C4-2B (cell line): ENCODE data around the gene CIAO2B.
A peak's percentile ranks its signal among the peaks of the same experiment; 100 is the strongest.
"Not testable (repeated sequence)": the region's sequence is repeated elsewhere in the genome, so short reads cannot be mapped to it uniquely, and the experiment has no call there.

Experiments
- H3K27ac ChIP-seq: fragments of 450-650 bp; 2 replicates; pipeline ENCODE4 v1.5.1; 2017
- ZFX ChIP-seq: fragments of 450-650 bp; IDR thresholded peaks from 2 replicates; pipeline ENCODE4 v1.6.1; 2017
- TF ChIP-seq, protein P1 (sequence below): fragments of 450-650 bp; conservative IDR thresholded peaks from 2 replicates; pipeline ENCODE4 v1.5.1; 2017; ENCODE audit warnings: mild to moderate bottlenecking

The CIAO2B gene

DNA sequence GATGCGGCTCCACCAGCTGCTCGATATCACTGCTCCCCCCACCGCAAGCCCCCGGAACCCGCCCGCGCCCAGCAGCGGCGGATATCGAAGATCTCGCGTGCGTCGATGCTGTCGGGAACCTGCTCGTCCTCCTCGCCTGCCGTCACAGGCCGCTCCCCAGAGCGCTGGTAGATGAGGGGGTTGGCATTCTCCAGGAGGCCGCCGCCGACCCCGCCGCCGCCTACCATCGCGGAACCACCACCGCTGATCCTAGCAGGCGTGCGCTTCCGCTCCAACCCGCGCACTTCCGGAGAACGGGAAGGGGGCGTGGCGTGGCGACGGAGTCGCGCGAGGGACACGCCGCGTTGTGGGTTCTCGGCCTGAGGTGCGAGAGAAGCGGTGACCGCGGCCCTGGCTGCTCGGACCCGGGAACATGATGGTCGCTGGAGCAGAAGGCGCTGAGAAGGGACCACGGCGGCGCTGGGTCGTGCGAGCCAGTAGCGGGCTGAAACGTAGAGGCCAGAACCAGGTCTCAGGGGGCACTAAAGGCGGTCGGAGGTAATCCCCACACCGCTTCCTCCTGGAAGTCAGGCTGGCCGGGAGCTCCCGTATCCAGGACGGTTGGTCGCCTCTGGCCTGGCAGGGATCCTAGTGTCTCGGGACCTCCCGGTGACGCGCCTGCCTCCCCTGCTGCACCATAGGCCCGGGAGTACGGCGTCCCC is at the start of gene CIAO2B:
Gene CIAO2B (minus strand): TSS at position 265 of the 701 bp plus-strand sequence. CDS start 38 bp downstream, at position 227.
- TF ChIP-seq, protein P1, sequence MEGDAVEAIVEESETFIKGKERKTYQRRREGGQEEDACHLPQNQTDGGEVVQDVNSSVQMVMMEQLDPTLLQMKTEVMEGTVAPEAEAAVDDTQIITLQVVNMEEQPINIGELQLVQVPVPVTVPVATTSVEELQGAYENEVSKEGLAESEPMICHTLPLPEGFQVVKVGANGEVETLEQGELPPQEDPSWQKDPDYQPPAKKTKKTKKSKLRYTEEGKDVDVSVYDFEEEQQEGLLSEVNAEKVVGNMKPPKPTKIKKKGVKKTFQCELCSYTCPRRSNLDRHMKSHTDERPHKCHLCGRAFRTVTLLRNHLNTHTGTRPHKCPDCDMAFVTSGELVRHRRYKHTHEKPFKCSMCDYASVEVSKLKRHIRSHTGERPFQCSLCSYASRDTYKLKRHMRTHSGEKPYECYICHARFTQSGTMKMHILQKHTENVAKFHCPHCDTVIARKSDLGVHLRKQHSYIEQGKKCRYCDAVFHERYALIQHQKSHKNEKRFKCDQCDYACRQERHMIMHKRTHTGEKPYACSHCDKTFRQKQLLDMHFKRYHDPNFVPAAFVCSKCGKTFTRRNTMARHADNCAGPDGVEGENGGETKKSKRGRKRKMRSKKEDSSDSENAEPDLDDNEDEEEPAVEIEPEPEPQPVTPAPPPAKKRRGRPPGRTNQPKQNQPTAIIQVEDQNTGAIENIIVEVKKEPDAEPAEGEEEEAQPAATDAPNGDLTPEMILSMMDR: no peak
- TF ChIP-seq ZFX: peak; percentile 80; the same call in 1 of the 2 replicates
- H3K27ac ChIP-seq: peak within 1 kb of the TSS; percentile 89

DNA sequence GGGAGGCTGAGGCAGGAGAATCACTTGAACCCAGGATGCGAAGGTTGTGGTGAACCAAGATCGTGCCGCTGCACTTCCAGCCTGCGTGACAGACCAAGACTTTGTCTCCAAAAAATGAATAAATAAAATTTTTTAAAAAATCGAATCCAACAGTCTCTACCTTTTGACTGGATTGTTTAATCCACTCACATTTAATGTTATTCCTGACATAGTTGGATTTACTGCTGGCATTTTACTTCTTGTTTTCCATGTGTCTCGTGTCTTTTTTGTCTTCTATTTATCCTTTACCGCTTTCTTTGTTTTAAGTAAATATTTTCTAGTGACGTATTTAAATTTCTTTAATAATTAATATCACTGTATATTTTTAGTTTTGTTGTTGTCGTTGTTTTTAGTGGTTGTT is 48.8 kb upstream of the CIAO2B start:
- no peak overlapping the region for H3K27ac ChIP-seq
- no peak for TF ChIP-seq ZFX
- TF ChIP-seq, protein P1: no peak

DNA sequence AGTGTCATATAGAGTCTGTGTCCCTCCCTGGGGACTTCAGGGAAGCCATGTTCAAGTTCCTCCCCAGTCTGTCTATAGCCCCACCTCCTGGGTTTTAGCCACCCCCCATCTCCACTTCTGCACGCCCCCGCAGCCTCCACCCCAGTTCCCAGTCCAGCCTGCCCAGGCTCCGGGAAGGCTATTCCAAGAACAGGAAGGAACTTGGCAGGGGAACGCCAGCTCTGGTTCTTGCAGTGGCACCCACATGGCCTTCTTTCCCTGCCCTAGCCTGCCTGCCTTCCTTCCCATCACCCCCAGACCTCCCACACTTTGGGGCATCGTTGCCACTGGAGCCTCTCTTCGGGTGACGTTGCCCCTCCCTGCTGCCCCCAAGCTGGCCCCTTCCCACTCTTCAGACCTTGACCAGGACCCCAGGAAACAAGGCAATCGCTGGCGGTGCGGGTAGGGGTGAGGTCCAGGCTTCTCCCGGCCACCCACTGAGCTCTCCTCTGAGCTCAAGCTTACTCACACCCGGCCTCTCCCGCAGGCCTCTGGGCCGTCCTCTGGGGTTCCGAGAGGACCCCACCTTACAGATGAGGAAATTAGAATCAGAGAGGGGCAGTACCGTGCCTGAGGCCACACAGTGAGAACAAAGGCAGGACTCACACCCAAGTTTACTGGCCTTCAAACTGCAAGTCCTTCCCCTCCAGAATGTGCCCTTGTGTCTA is 45.0 kb upstream of the CIAO2B start:
- H3K27ac ChIP-seq: no peak overlapping the region
- TF ChIP-seq, protein P1: no peak
- TF ChIP-seq ZFX: no peak

DNA sequence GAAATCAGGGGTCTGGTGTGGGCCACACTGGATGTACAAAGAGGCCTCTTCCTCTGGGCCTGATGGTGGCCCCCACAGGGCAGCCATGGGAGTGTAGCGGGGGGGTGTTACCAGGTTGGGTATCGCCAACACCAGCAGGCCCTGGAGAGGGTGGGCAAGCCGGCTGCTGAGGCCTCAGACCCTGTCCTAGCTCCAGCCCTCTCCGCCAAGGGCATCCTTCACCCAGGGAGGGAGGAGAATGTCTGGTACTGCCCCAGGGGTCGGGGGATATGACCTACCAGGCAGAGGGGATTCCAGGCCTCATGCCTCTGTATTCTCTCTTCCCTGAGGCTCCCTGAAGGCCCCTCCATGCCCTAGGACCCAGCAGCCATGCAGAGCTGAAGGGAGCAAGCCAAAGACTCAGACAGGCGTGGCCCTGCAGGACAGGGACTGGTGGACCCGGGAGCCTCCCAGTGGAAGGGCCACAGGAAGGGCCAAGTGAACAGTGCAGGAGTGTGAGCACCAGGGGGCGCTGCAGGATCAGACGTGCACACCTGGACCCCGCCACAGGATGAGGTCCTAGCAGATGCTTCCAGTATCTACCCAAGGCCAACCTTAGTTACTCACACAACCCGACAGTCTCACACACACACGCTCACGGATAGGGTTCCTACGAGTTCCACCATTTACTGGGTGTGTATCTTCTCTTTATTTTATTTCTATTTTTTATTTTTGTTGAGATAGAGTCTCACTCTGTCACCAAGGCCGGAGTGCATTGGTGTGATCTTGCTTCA is 43.3 kb upstream of the CIAO2B start:
- no peak for TF ChIP-seq ZFX
- TF ChIP-seq, protein P1: peak; percentile 93

DNA sequence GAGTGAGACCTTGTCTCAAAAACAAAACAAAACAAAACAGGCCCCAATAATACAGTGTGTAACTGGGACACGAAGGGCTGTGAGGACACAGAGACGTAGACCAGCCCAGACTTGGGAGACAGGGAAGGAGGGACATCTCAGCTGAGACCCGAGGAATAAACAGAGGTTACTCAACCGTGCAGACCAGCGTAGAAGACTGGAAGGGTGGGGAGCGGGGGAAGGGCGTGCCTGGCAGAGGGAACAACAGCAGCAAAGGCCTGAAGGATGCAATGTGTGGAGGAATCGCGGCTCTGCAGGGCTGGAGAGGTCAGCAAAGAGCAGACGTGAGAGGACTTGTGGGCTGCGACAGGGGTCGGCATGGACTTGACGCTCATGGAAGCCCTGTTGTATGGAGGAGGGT is 42.5 kb upstream of the CIAO2B start:
- H3K27ac ChIP-seq: no peak overlapping the region
- TF ChIP-seq, protein P1: no peak
- no peak for TF ChIP-seq ZFX

More for the DNA sequence above, 43.3 kb upstream of the CIAO2B start:
- H3K27ac ChIP-seq: no peak overlapping the region

DNA sequence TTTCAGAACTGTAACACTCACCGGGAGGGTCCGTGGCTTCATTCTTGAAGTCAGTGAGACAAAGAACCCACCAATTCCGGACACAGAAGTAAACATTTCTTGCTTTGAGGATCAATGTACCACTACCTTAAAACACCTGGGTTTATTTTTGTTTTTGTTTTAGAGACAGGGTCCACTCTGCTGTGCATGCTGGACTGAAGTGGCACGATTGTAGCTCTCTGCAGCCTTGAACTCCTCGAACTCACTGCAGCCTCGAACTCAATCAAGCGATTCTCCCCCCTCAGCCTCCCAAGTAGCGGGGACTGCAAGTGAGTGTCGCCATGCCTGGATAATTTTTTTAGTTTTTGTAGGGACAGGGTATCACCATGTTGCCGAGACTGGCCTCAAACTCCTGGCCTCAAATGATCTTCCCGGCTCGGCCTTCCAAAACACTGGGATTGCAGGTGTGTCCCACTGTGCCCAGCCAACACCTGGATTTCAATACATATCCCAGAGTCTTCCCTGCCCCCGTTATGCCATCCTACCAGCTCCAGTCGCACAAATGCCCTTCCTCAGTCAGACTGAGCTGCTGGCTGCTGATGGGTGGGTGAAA is 41.2 kb upstream of the CIAO2B start:
- no peak overlapping the region for H3K27ac ChIP-seq
- TF ChIP-seq, protein P1: no peak
- TF ChIP-seq ZFX: no peak

DNA sequence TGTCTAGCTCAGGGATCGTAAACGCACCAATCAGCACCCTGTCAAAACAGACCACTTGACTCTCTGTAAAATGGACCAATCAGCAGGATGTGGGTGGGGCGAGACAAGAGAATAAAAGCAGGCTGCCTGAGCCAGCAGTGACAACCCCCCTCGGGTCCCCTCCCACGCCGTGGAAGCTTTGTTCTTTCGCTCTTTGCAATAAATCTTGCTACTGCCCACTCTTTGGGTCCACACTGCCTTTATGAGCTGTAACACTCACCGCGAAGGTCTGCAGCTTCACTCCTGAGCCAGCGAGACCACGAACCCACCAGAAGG is 40.7 kb upstream of the CIAO2B start:
- not testable (repeated sequence) for H3K27ac ChIP-seq

DNA sequence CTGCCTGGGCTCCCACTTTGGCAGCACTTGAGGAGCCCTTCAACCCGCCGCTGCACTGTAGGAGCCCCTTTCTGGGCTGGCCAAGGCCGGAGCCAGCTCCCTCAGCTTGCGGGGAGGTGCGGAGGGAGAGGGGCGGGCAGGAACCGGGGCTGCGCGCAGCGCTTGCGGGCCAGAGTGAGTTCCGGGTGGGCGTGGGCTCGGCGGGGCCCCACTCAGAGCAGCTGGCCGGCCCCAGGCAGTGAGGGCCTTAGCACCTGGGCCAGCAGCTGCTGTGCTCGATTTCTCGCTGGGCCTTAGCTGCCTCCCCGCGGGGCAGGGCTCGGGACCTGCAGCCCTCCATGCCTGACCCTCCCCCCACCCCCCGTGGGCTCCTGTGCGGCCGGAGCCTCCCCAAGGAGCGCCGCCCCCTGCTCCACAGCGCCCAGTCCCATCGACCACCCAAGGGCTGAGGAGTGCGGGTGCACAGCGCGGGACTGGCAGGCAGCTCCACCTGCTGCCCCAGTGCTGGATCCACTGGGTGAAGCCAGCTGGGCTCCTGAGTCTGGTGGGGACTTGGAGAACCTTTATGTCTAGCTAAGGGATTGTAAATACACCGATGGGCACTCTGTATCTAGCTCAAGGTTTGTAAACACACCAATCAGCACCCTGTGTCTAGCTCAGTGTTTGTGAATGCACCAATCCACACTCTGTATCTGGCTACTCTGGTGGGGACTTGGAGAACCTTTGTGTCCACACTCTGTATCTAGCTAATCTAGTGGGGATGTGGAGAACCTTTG is 40.1 kb upstream of the CIAO2B start:
- H3K27ac ChIP-seq: not testable (repeated sequence)
